ENCODE data around the gene ZFP36L2. TPM values are rescaled to one million over a fixed set of nuclear protein-coding genes. Genes with fewer than 3 reads are reported as not detected.

ZFP36L2 gene
- 100 to 1,000 TPM in 1 of 2 donors, 10 to 100 TPM in 1; 77.1 to 114 TPM for total RNA-seq
- polyA plus RNA-seq (2013, experiment 1 of 2), result 59.2 TPM
- polyA plus RNA-seq (2013, experiment 2 of 2), result 48.7 TPM
- long read RNA-seq, experiment 1, transcript ZFP36L2-201 (2 exons, 3,696 nt), result major isoform, 22 of 96 reads
- long read RNA-seq, experiment 1, partial matches to known transcripts, result 74 of 96 reads
- long read RNA-seq, experiment 1, other reads (novel, unspliced or antisense), result 0 of 96 reads
- long read RNA-seq, experiment 2, transcript ZFP36L2-201 (2 exons, 3,696 nt), result major isoform, 302 of 343 reads
- long read RNA-seq, experiment 2, partial matches to known transcripts, result 0 of 343 reads
- long read RNA-seq, experiment 2, other reads (novel, unspliced or antisense), result 41 of 343 reads
- long read RNA-seq, experiment 3, transcript ZFP36L2-201 (2 exons, 3,696 nt), result major isoform, 193 of 236 reads
- long read RNA-seq, experiment 3, partial matches to known transcripts, result 0 of 236 reads
- long read RNA-seq, experiment 3, other reads (novel, unspliced or antisense), result 43 of 236 reads
- long read RNA-seq, experiment 4, partial matches to known transcripts, result 0 of 5 reads
- long read RNA-seq, experiment 4, other reads (novel, unspliced or antisense), result 5 of 5 reads

- H3K9me3 Mint-ChIP-seq, result no peaks in the 10 kb centered on the region
- peaks cover 26% of the 10 kb centered on the region for H3K36me3 Mint-ChIP-seq (ENCODE audit: low read depth)
- no peak for TF ChIP-seq CTCF (conservative IDR thresholded peaks at IDR 0.05)
- Histone ChIP-seq H3K4me1 (ENCODE audit: control insufficient read depth, insufficient read depth, low read length) (peaks cover 18% of the 10 kb centered on the region), H3K27me3 (ENCODE audit: control insufficient read depth, insufficient read depth, low read length, poor library complexity, severe bottlenecking) (no peaks in the 10 kb centered on the region), H3K27ac (ENCODE audit: low read depth, low read length) (peak within 1 kb of the TSS; percentile 89), H3K9ac (ENCODE audit: extremely low read depth, low read length, poor library complexity, severe bottlenecking) (peak within 1 kb of the TSS; percentile 75), H3K4me3 (ENCODE audit: low read length) (peak within 1 kb of the TSS; percentile 85), H3K36me3 (ENCODE audit: control insufficient read depth, insufficient read depth, low read length) (peaks cover 22% of the 10 kb centered on the region), H3K9me3 (ENCODE audit: control insufficient read depth, low read length) (no peaks in the 10 kb centered on the region)
- peaks cover 40% of the 10 kb centered on the region for H3K4me1 Mint-ChIP-seq
- H3K27ac Mint-ChIP-seq, result peak within 1 kb of the TSS; percentile 92
- peak within 1 kb of the TSS; percentile 87 for H3K4me3 Mint-ChIP-seq
- WGBS, 2 experiments (ENCODE audit: insufficient coverage in 1 of 2, insufficient read length in 1 of 2), result 0% methylated on average over 10 to 58 of the region's 58 CpGs
- H3K27me3 Mint-ChIP-seq (ENCODE audit: insufficient read depth), result no peaks in the 10 kb centered on the region
- peak; percentile 95 for DNase-seq
Measured at GRCh38 chr2:43226558-43226954, at the start of gene ZFP36L2. ZFP36L2 (minus strand) TSS chr2:43226606; CDS start chr2:43226315, 291 bp downstream.

GRCh38 chr2:43274721-43275120, 48.3 kb upstream of the ZFP36L2 start:
- Mint-ChIP-seq H3K27ac (no peak overlapping the region), H3K4me1 (peaks cover 26% of the 10 kb centered on the region), H3K27me3 (ENCODE audit: insufficient read depth) (no peaks in the 10 kb centered on the region), H3K4me3 (no peak overlapping the region), H3K36me3 (ENCODE audit: low read depth) (peaks cover 5% of the 10 kb centered on the region), H3K9me3 (no peaks in the 10 kb centered on the region)
- H3K9ac ChIP-seq (ENCODE audit: extremely low read depth, low read length, poor library complexity, severe bottlenecking), result no peak overlapping the region
- H3K4me3 ChIP-seq (ENCODE audit: low read length), result no peak overlapping the region
- WGBS, 2 experiments (ENCODE audit: insufficient coverage in 1 of 2, insufficient read length in 1 of 2), result 80 to 97% methylated on average over 2 to 4 of the region's 4 CpGs
- no peak for TF ChIP-seq CTCF (conservative IDR thresholded peaks at IDR 0.05)
- no peaks in the 10 kb centered on the region for H3K27me3 ChIP-seq (ENCODE audit: control insufficient read depth, insufficient read depth, low read length, poor library complexity, severe bottlenecking)
- H3K4me1 ChIP-seq (ENCODE audit: control insufficient read depth, insufficient read depth, low read length), result peaks cover 14% of the 10 kb centered on the region
- H3K36me3 ChIP-seq (ENCODE audit: control insufficient read depth, insufficient read depth, low read length), result no peaks in the 10 kb centered on the region
- no peak overlapping the region for H3K27ac ChIP-seq (ENCODE audit: low read depth, low read length)
- H3K9me3 ChIP-seq (ENCODE audit: control insufficient read depth, low read length), result no peaks in the 10 kb centered on the region
- no peak for DNase-seq

GRCh38 chr2:43274055-43274454, 47.6 kb upstream of the ZFP36L2 start:
- Histone ChIP-seq H3K27me3 (ENCODE audit: control insufficient read depth, insufficient read depth, low read length, poor library complexity, severe bottlenecking) (no peaks in the 10 kb centered on the region), H3K9ac (ENCODE audit: extremely low read depth, low read length, poor library complexity, severe bottlenecking) (no peak overlapping the region), H3K36me3 (ENCODE audit: control insufficient read depth, insufficient read depth, low read length) (no peaks in the 10 kb centered on the region), H3K9me3 (ENCODE audit: control insufficient read depth, low read length) (no peaks in the 10 kb centered on the region), H3K4me3 (ENCODE audit: low read length) (no peak overlapping the region), H3K4me1 (ENCODE audit: control insufficient read depth, insufficient read depth, low read length) (peaks cover 14% of the 10 kb centered on the region), H3K27ac (ENCODE audit: low read depth, low read length) (no peak overlapping the region)
- 92 to 94% methylated on average over 3 to 4 of the region's 4 CpGs for WGBS, 2 experiments (ENCODE audit: insufficient coverage in 1 of 2, insufficient read length in 1 of 2)
- Mint-ChIP-seq H3K9me3 (no peaks in the 10 kb centered on the region), H3K27ac (no peak overlapping the region), H3K36me3 (ENCODE audit: low read depth) (peaks cover 4% of the 10 kb centered on the region), H3K27me3 (ENCODE audit: insufficient read depth) (no peaks in the 10 kb centered on the region), H3K4me1 (peaks cover 27% of the 10 kb centered on the region), H3K4me3 (no peak overlapping the region)
- no peak for TF ChIP-seq CTCF (conservative IDR thresholded peaks at IDR 0.05)
- DNase-seq, result no peak
